ENCODE data around the gene GGPS1. TPM values are rescaled to one million over a fixed set of nuclear protein-coding genes. Genes with fewer than 3 reads are reported as not detected.
A peak's percentile ranks its signal among the peaks of the same experiment; 100 is the strongest.

GGPS1 gene
- total RNA-seq, 1 donor from 2014 or later = 45.5 TPM

DNA sequence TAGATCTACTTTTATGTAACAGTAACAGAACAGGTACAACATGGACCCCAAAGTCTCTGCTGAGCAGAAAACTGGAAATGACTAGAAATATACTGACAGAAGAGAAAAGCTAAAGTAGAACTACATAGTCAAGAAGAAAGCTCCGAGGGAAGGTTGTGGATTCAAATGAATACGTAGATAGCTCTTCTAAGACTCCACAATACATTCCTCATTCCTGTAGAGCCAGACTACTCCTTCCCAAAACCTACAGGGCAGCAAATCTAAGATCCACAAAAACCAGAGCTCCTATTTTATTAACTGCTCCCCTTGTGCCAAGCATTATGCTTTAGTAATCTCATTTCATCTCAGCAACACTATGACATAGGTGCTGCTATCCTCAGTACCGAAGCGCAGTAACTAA is 35.6 kb upstream of the GGPS1 start:
- peaks cover 5% of the 10 kb centered on the region for H3K9me3 Mint-ChIP-seq

DNA sequence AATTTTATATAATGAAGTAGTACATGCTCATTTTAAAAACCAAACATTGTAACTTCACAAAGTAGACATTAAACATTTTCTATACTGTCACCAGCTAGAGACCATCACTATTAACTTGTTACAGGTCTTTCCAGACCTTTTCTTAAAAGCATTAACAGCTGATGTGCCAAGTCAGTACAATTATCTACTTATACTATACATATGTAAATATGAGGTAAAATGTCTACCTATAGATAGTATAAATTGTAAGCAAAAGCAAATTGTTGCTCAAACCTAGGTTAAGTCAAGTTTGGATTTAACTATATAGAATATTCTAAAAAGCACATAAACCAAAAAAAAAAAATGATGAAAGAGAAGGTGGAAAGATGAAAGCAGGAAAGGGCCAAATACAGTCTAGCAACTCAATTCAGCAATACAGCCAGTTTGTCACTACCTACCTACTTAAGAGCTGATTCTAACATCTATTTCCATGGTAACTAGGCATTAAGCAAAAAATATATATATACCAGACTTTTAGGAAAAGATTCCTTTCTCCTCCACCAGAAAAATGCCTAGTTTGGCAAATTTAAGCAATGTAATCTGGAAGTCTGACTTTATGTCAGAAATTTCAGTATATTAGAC is 34.9 kb upstream of the GGPS1 start:
- H3K27me3 Mint-ChIP-seq = no peaks in the 10 kb centered on the region
- no peak overlapping the region for H3K4me3 Mint-ChIP-seq
- no peak for DNase-seq (ENCODE audit: extremely low spot score, unreplicated experiment)
- TF ChIP-seq, protein P1, sequence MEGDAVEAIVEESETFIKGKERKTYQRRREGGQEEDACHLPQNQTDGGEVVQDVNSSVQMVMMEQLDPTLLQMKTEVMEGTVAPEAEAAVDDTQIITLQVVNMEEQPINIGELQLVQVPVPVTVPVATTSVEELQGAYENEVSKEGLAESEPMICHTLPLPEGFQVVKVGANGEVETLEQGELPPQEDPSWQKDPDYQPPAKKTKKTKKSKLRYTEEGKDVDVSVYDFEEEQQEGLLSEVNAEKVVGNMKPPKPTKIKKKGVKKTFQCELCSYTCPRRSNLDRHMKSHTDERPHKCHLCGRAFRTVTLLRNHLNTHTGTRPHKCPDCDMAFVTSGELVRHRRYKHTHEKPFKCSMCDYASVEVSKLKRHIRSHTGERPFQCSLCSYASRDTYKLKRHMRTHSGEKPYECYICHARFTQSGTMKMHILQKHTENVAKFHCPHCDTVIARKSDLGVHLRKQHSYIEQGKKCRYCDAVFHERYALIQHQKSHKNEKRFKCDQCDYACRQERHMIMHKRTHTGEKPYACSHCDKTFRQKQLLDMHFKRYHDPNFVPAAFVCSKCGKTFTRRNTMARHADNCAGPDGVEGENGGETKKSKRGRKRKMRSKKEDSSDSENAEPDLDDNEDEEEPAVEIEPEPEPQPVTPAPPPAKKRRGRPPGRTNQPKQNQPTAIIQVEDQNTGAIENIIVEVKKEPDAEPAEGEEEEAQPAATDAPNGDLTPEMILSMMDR (conservative IDR thresholded peaks at IDR 0.05) = no peak
- H3K4me1 Mint-ChIP-seq (ENCODE audit: unreplicated experiment) = peaks cover 23% of the 10 kb centered on the region
- no peak overlapping the region for H3K27ac Mint-ChIP-seq
- peaks cover 5% of the 10 kb centered on the region for H3K9me3 Mint-ChIP-seq
- peaks cover 4% of the 10 kb centered on the region for H3K36me3 Mint-ChIP-seq

More for the DNA sequence above, 35.6 kb upstream of the GGPS1 start:
- DNase-seq (ENCODE audit: extremely low spot score, unreplicated experiment) = no peak
- TF ChIP-seq, protein P1 (conservative IDR thresholded peaks at IDR 0.05) = no peak
- Mint-ChIP-seq H3K27ac (no peak overlapping the region), H3K36me3 (peaks cover 1% of the 10 kb centered on the region), H3K4me1 (ENCODE audit: unreplicated experiment) (peaks cover 23% of the 10 kb centered on the region), H3K27me3 (no peaks in the 10 kb centered on the region), H3K4me3 (no peak overlapping the region)

DNA sequence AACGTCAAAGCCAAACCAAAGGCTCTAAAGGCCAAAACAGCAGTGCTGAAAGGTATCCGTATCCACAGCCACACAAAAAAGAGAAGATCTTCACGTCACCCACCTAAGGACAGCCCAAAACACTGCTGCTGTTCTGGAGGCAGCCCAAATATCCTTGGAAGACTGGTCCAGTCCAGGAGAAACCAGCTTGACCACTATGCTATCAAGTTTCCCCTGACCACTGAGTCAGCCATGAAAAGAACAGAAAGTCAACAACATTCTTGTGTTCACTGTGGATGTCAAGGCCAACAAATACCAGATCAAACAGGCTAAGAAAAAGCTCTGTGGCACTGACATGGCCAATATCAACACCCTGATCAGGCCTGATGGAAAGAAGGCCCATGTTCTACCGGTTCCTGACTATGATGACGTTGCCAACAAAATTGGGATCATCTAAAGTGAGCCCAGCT is 32.4 kb upstream of the GGPS1 start:
- H3K9me3 Mint-ChIP-seq = peaks cover 5% of the 10 kb centered on the region
- H3K27ac Mint-ChIP-seq = peak overlapping the region; percentile 62
- peaks cover 20% of the 10 kb centered on the region for H3K4me1 Mint-ChIP-seq (ENCODE audit: unreplicated experiment)
- no peaks in the 10 kb centered on the region for H3K27me3 Mint-ChIP-seq
- peaks cover 4% of the 10 kb centered on the region for H3K36me3 Mint-ChIP-seq
- no peak for DNase-seq (ENCODE audit: extremely low spot score, unreplicated experiment)
- TF ChIP-seq, protein P1 (conservative IDR thresholded peaks at IDR 0.05) = no peak
- peak overlapping the region; percentile 12 for H3K4me3 Mint-ChIP-seq

DNA sequence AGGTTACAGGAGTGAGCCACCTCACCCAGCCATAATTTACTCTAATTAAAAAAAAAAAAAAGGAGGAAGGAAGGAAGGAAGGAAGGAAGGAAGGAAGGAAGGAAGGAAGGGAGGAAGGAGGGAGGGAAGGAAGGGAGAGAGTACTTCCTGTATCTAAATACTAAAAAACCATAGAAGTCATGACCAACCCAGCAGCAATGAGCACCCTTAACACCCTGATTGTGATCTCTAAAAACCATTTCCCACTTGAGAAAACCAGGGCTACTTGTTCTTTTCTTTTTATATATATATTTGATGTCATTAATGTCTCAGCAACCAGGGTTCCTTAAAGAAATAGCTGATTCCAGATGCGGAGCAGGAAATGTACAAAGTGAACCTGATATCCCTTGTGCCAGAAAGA is 31.6 kb upstream of the GGPS1 start:
- Mint-ChIP-seq H3K27ac (no peak overlapping the region), H3K27me3 (no peaks in the 10 kb centered on the region), H3K4me3 (no peak overlapping the region), H3K9me3 (peaks cover 5% of the 10 kb centered on the region), H3K36me3 (peaks cover 4% of the 10 kb centered on the region), H3K4me1 (ENCODE audit: unreplicated experiment) (peaks cover 17% of the 10 kb centered on the region)
- TF ChIP-seq, protein P1 (conservative IDR thresholded peaks at IDR 0.05) = no peak
- no peak for DNase-seq (ENCODE audit: extremely low spot score, unreplicated experiment)

DNA sequence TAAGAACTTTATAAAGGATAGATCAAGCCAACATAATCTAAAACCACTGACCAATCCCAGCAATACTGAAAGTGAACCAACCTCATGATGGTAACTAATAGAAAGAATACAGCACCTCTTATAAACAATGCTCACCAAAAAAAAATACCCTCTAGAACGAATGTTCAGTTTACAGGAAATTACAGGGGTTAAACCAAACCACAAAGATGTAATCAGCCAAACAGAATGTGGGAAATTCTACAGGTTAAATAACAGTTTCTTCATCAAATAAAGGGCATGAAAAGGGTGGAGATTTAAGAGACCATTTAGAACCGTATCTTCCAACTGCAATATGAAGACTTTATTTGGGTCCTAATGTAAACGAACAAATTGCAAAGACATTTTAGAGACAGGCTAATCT is 30.8 kb upstream of the GGPS1 start:
- peaks cover 5% of the 10 kb centered on the region for H3K9me3 Mint-ChIP-seq
- DNase-seq (ENCODE audit: extremely low spot score, unreplicated experiment) = no peak
- peaks cover 17% of the 10 kb centered on the region for H3K4me1 Mint-ChIP-seq (ENCODE audit: unreplicated experiment)
- no peak overlapping the region for H3K27ac Mint-ChIP-seq
- TF ChIP-seq, protein P1 (conservative IDR thresholded peaks at IDR 0.05) = no peak
- H3K4me3 Mint-ChIP-seq = no peak overlapping the region
- peaks cover 4% of the 10 kb centered on the region for H3K36me3 Mint-ChIP-seq
- H3K27me3 Mint-ChIP-seq = no peaks in the 10 kb centered on the region
